IPS-18a (cell line): ENCODE results near the gene ARHGEF11.

ENCODE experiments used
- H3K27ac ChIP-seq: one replicate; pipeline ENCODE4 v1.5.1; 2013; ENCODE audit warnings: low read length
- H3K27me3 ChIP-seq: one replicate; pipeline ENCODE4 v1.6.1; 2013; ENCODE audit warnings: mild to moderate bottlenecking, low read length; ENCODE audit not compliant: control insufficient read depth, insufficient read depth
- H3K36me3 ChIP-seq: one replicate; pipeline ENCODE4 v1.6.1; 2013; ENCODE audit warnings: low read depth, low read length; ENCODE audit not compliant: control insufficient read depth
- H3K4me1 ChIP-seq: one replicate; pipeline ENCODE4 v1.6.1; 2013; ENCODE audit warnings: low read depth, low read length; ENCODE audit not compliant: control insufficient read depth
- H3K4me3 ChIP-seq: one replicate; pipeline ENCODE4 v1.5.1; 2013; ENCODE audit warnings: low read length
- H3K9ac ChIP-seq: one replicate; pipeline ENCODE4 v1.6.1; 2013; ENCODE audit warnings: mild to moderate bottlenecking, low read length, moderate library complexity
- H3K9me3 ChIP-seq: one replicate; pipeline ENCODE4 v1.6.1; 2013; ENCODE audit warnings: low read depth, low read length; ENCODE audit not compliant: control insufficient read depth

The ARHGEF11 gene

DNA sequence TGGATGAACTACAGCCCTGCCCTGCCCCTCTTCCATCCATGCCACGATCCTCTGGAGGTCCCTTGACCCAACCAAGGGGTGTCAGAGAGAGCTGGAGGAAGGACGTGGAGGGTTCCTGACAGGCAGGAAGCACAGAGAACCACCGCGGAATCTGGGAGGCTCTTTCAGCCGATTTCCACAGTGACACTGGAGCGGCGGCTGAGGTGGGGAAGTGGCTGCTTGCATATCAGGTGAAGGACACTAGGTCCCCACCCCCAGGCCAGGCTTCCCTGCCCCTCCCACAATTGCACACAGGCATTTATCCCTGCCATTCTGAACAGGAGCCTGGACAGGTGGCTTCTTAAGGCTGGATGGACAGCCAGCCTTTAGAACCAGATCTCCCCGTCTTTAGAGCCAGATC, 107.7 kb downstream of the ARHGEF11 start:
- Histone ChIP-seq H3K4me1 (peaks cover 3% of the 10 kb centered on the region), H3K27me3 (no peaks in the 10 kb centered on the region), H3K4me3 (no peak overlapping the region), H3K9me3 (no peaks in the 10 kb centered on the region), H3K27ac (no peak overlapping the region), H3K9ac (no peak overlapping the region), H3K36me3 (peaks cover 53% of the 10 kb centered on the region)

DNA sequence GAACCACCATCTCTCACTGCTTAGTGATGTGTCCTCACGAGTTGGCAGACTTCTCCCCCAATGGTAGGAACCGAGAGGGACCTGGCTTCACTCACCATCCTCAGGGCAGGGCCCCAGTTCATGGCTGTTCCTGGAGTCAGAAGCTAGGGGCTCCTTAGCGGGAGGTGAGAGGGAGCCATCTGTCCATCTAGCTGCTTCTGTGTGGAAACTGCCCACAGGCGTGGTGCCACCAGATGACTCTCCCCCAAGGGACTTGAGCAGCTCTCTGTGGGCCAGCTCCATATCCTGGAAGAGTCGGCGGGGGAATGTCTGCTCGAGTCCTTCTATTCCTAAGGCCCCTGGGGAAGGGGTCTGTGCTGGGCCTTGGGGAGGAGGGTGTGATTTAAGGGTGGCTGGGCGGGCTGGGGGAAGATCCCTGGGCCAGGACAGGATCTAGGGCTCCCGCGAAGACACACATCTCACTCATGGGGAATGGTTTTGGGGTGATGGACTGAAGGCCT, 108.8 kb downstream of the ARHGEF11 start:
- H3K9ac ChIP-seq: no peak overlapping the region
- peaks cover 5% of the 10 kb centered on the region for H3K4me1 ChIP-seq
- peaks cover 43% of the 10 kb centered on the region for H3K36me3 ChIP-seq
- no peak overlapping the region for H3K4me3 ChIP-seq
- H3K9me3 ChIP-seq: no peaks in the 10 kb centered on the region
- H3K27me3 ChIP-seq: no peaks in the 10 kb centered on the region
- no peak overlapping the region for H3K27ac ChIP-seq

DNA sequence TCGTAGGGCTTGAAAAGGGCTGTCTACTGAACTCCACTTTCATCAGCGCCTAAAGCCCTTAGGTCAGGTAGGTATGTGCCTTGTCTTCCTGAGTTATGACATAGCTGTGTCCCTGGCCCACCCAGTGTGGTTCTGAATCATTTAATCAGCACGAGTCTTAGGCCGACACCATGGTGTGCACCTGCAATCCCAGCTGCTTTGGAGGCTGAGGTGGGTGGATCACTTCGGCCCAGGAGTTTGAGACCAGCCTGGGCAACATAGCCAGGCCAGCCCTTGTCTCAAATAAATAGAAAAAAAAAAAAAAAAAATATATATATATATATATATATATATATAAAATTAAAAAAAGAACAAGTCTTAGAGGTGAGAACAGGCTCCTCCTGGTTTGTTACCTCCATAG, 109.4 kb downstream of the ARHGEF11 start:
- Histone ChIP-seq H3K27ac (no peak overlapping the region), H3K4me3 (no peak overlapping the region), H3K9me3 (no peaks in the 10 kb centered on the region), H3K36me3 (peaks cover 38% of the 10 kb centered on the region), H3K4me1 (peaks cover 5% of the 10 kb centered on the region), H3K9ac (no peak overlapping the region), H3K27me3 (no peaks in the 10 kb centered on the region)

DNA sequence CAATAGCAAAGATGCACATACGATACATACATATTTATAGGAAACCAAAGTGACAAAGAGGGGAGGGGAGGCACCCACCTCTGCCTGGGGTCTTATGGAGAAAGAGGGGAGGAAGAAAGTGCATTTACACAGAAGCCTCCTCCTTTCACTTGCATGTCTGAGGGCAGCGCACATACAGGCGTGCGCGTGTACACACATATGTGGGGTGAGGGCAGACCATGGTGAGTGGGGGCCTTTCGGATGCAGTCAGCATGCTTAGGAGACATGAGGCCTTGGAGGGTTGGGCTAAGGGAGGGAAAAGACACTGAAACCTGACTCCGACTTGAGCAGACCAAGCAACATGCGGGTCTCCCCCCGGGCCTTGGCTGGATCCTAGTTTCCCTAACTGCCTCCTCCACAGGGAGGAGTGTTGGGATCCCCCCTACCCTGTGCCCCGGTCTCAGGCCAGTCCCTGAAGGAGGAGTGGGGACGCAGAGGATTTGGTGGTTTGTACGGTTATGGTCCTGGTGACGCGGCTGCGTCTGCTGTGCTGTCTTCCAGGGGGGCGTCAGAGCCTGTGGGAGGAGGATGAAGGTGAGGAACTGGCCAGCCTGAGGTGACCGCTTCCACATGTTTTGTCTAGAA, 109.9 kb downstream of the ARHGEF11 start:
- H3K36me3 ChIP-seq: peaks cover 33% of the 10 kb centered on the region
- H3K4me3 ChIP-seq: no peak overlapping the region
- H3K27me3 ChIP-seq: no peaks in the 10 kb centered on the region
- peaks cover 5% of the 10 kb centered on the region for H3K4me1 ChIP-seq
- no peak overlapping the region for H3K9ac ChIP-seq
- no peaks in the 10 kb centered on the region for H3K9me3 ChIP-seq
- no peak overlapping the region for H3K27ac ChIP-seq

- Histone ChIP-seq H3K27me3 (peaks cover 15% of the 10 kb centered on the region), H3K9me3 (no peaks in the 10 kb centered on the region), H3K9ac (no peak overlapping the region), H3K27ac (no peak overlapping the region), H3K4me3 (no peak overlapping the region), H3K36me3 (peaks cover 12% of the 10 kb centered on the region), H3K4me1 (peaks cover 5% of the 10 kb centered on the region)
Observed at GRCh38 chr1:156933136-156933535, 112.4 kb downstream of the ARHGEF11 start.

DNA sequence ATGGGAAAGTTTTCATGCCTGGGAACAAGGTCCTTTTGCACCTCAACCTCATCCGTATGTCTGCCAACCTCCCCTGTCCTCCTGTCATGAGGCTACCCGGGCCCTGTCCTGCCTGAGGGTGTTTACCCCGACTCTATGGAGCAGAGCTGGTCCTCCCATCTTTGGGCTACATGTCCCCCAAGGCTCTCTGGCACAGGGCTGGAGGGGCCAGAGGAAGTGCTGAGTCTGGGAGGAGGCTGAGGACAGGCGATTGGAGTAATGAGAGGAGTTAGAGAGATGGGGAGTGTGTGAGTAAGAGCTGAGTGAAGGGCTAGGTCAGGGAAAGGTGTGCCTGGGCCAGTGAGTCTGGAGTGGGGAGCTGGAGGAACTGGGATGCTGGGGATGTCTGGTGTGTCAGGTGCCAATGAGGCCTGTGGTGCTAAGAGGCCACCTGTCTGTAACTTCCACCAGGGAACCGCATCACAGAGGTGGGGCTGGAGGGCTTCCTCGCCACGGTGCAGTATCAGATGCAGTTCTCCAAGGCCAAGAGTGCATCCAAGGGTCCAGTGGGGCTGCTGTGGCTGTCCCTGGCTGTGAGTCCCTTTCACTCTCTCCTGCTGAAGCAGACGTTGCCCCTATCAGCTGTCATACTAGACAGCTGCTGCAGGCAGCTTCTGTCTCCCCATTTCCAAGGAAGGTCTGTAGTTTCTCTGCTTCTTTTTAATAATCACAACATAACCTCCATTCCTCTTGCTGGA, 113.4 kb downstream of the ARHGEF11 start:
- peaks cover 25% of the 10 kb centered on the region for H3K27me3 ChIP-seq
- peaks cover 5% of the 10 kb centered on the region for H3K4me1 ChIP-seq
- H3K9ac ChIP-seq: no peak overlapping the region
- H3K9me3 ChIP-seq: no peaks in the 10 kb centered on the region
- no peak overlapping the region for H3K27ac ChIP-seq
- peaks cover 6% of the 10 kb centered on the region for H3K36me3 ChIP-seq
- no peak overlapping the region for H3K4me3 ChIP-seq

- H3K9me3 ChIP-seq: no peaks in the 10 kb centered on the region
- H3K9ac ChIP-seq: no peak overlapping the region
- H3K4me1 ChIP-seq: peaks cover 5% of the 10 kb centered on the region
- H3K27me3 ChIP-seq: peaks cover 32% of the 10 kb centered on the region
- no peak overlapping the region for H3K4me3 ChIP-seq
- H3K27ac ChIP-seq: no peak overlapping the region
- H3K36me3 ChIP-seq: no peaks in the 10 kb centered on the region
Observed at GRCh38 chr1:156931211-156931952, 114.2 kb downstream of the ARHGEF11 start.

DNA sequence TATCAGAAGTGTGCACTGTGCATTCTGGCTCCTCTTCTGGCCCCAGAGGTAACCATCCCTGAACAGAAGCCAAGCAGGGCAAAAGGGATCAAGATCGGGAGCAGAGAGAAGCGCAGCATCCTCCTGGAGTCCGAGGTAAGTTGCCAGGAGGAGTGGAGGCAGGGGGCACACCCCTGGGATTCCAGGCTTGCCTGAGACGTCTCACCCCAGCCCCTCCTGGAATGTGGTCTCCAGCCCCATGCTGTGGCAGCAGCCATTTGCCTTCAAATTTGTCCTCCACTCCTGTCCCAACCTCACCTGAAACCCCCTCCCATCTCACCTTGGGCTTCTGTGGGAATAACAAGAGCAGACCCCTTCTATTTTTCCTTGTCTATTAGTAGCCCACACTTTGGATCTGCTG, 115.1 kb downstream of the ARHGEF11 start:
- Histone ChIP-seq H3K9ac (no peak overlapping the region), H3K36me3 (no peaks in the 10 kb centered on the region), H3K4me3 (no peak overlapping the region), H3K4me1 (peaks cover 5% of the 10 kb centered on the region), H3K9me3 (no peaks in the 10 kb centered on the region), H3K27ac (no peak overlapping the region), H3K27me3 (peaks cover 41% of the 10 kb centered on the region)

GRCh38 chr1:156929596-156930238, 115.8 kb downstream of the ARHGEF11 start:
- H3K36me3 ChIP-seq: no peaks in the 10 kb centered on the region
- H3K9ac ChIP-seq: no peak overlapping the region
- H3K9me3 ChIP-seq: no peaks in the 10 kb centered on the region
- H3K4me3 ChIP-seq: no peak overlapping the region
- H3K27ac ChIP-seq: no peak overlapping the region
- H3K27me3 ChIP-seq: peaks cover 49% of the 10 kb centered on the region
- peaks cover 5% of the 10 kb centered on the region for H3K4me1 ChIP-seq

GRCh38 chr1:156928043-156928602, 117.4 kb downstream of the ARHGEF11 start:
- no peaks in the 10 kb centered on the region for H3K36me3 ChIP-seq
- H3K9ac ChIP-seq: no peak overlapping the region
- peaks cover 65% of the 10 kb centered on the region for H3K27me3 ChIP-seq
- peaks cover 4% of the 10 kb centered on the region for H3K4me1 ChIP-seq
- no peak overlapping the region for H3K4me3 ChIP-seq
- H3K9me3 ChIP-seq: no peaks in the 10 kb centered on the region
- no peak overlapping the region for H3K27ac ChIP-seq
